ENCODE data around the gene NHERF1. TPM values are rescaled to one million over a fixed set of nuclear protein-coding genes. Genes with fewer than 3 reads are reported as not detected.

The NHERF1 gene
- total and polyA plus RNA-seq, 7 experiments from 2014 or later, result 93.1 to 393 (median 165) TPM

GRCh38 chr17:74742153-74742515 lies 6.3 kb upstream of the NHERF1 start:
- Mint-ChIP-seq H3K4me3 (peak overlapping the region; percentile 64 to 90 (median 84)), H3K27me3 (no peaks in the 10 kb centered on the region), H3K36me3 (peaks cover 0 to 35% (median 0%) of the 10 kb centered on the region in 5 donors), H3K9me3 (peaks cover 0 to 2% (median 0%) of the 10 kb centered on the region in 11 donors), H3K27ac (peak overlapping the region; percentile 88 to 99 (median 95)), H3K4me1 (peaks cover 71 to 93% (median 82%) of the 10 kb centered on the region in 7 donors)
- H3K4me1 ChIP-seq (ENCODE audit: control insufficient read depth in 2 of 2, insufficient read depth in 2 of 2, low read length in 2 of 2), result peaks cover 80 to 83% of the 10 kb centered on the region in 2 donors
- DNase-seq (peak in 5 of 9 donors; percentile 42 to 65 (median 45)), ATAC-seq (peak; percentile 17)
- CTCF ChIA-PET, result interaction anchor here (0.6 to 2.5 kb wide), 10 partner anchors 11 to 585 kb away, joined by 3 to 26 read pairs (median 6); no protein-coding TSS in a partner anchor
- intact Hi-C loops (cut with micrococcal nuclease), result loop anchor here in 1 of 2 donors (5.0 to 10.0 kb wide), 2 partner anchors 215 to 443 kb away; partner anchors contain the start of gene SUMO2
- no peaks in the 10 kb centered on the region for H3K36me3 ChIP-seq (ENCODE audit: control insufficient read depth in 2 of 3, insufficient read depth in 3 of 3, low read length in 3 of 3)
- H3K27me3 ChIP-seq (ENCODE audit: control insufficient read depth in 2 of 2, insufficient read depth in 2 of 2, low read length in 2 of 2), result no peaks in the 10 kb centered on the region
- POLR2A ChIA-PET, result interaction anchor here (0.7 to 3.2 kb wide), 8 partner anchors 9 to 158 kb away, joined by 3 to 27 read pairs (median 8); partner anchors contain the start of gene NAT9
- no peaks in the 10 kb centered on the region for H3K9me3 ChIP-seq (ENCODE audit: control insufficient read depth in 2 of 3, low read length in 3 of 3)
- H3K27ac ChIP-seq (ENCODE audit: low read depth, low read length), result peak overlapping the region; percentile 63
- peak overlapping the region; percentile 10 for H3K4me3 ChIP-seq (ENCODE audit: low read length)

GRCh38 chr17:74742978-74743545 lies 5.4 kb upstream of the NHERF1 start:
- Histone ChIP-seq H3K4me1 (ENCODE audit: control insufficient read depth in 2 of 2, insufficient read depth in 2 of 2, low read length in 2 of 2) (peaks cover 85 to 88% of the 10 kb centered on the region in 2 donors), H3K9me3 (ENCODE audit: control insufficient read depth in 2 of 3, low read length in 3 of 3) (no peaks in the 10 kb centered on the region), H3K27ac (ENCODE audit: low read depth, low read length) (peak overlapping the region; percentile 60), H3K27me3 (ENCODE audit: control insufficient read depth in 2 of 2, insufficient read depth in 2 of 2, low read length in 2 of 2) (no peaks in the 10 kb centered on the region), H3K36me3 (ENCODE audit: control insufficient read depth in 2 of 3, insufficient read depth in 3 of 3, low read length in 3 of 3) (no peaks in the 10 kb centered on the region), H3K4me3 (ENCODE audit: low read length) (peak overlapping the region; percentile 19)
- H3K27ac Mint-ChIP-seq, result peak overlapping the region; percentile 88 to 99 (median 95)
- peak overlapping the region; percentile 69 to 90 (median 82) for H3K4me3 Mint-ChIP-seq
- intact Hi-C loops (cut with micrococcal nuclease), result loop anchor here in 1 of 2 donors (5.0 to 10.0 kb wide), 2 partner anchors 214 to 442 kb away; partner anchors contain the start of gene SUMO2
- ChIA-PET POLR2A (interaction anchor here (0.7 to 3.2 kb wide), 7 partner anchors 8 to 157 kb away, joined by 3 to 27 read pairs (median 8); no protein-coding TSS in a partner anchor), CTCF (interaction anchor here (1.0 to 2.5 kb wide), 7 partner anchors 10 to 121 kb away, joined by 3 to 26 read pairs (median 8); no protein-coding TSS in a partner anchor)
- H3K27me3 Mint-ChIP-seq, result no peaks in the 10 kb centered on the region
- no peak for DNase-seq
- peaks cover 68 to 93% (median 85%) of the 10 kb centered on the region in 7 donors for H3K4me1 Mint-ChIP-seq
- peaks cover 0 to 3% (median 0%) of the 10 kb centered on the region in 11 donors for H3K9me3 Mint-ChIP-seq
- H3K36me3 Mint-ChIP-seq, result peaks cover 0 to 35% (median 0%) of the 10 kb centered on the region in 5 donors
- ATAC-seq, result no peak

- Histone ChIP-seq H3K4me1 (ENCODE audit: control insufficient read depth in 2 of 2, insufficient read depth in 2 of 2, low read length in 2 of 2) (peaks cover 79 to 83% of the 10 kb centered on the region in 2 donors), H3K27me3 (ENCODE audit: control insufficient read depth in 2 of 2, insufficient read depth in 2 of 2, low read length in 2 of 2) (no peaks in the 10 kb centered on the region), H3K36me3 (ENCODE audit: control insufficient read depth in 2 of 3, insufficient read depth in 3 of 3, low read length in 3 of 3) (peaks cover 0 to 4% (median 0%) of the 10 kb centered on the region in 3 experiments), H3K4me3 (ENCODE audit: low read length) (peak overlapping the region; percentile 19), H3K27ac (ENCODE audit: low read depth, low read length) (peak overlapping the region; percentile 60), H3K9me3 (ENCODE audit: control insufficient read depth in 2 of 3, low read length in 3 of 3) (no peaks in the 10 kb centered on the region)
- DNase-seq (no peak), ATAC-seq (no peak)
- CTCF ChIA-PET, result interaction anchor here (1.0 to 4.7 kb wide), 7 partner anchors 14 to 118 kb away, joined by 3 to 56 read pairs (median 20); partner anchors contain the start of gene NAT9
- Mint-ChIP-seq H3K4me1 (peaks cover 61 to 86% (median 78%) of the 10 kb centered on the region in 7 donors), H3K4me3 (peak overlapping the region; percentile 52 to 90 (median 80)), H3K9me3 (peaks cover 0 to 3% (median 0%) of the 10 kb centered on the region in 11 donors), H3K27ac (peak overlapping the region; percentile 46 to 99 (median 94)), H3K27me3 (no peaks in the 10 kb centered on the region), H3K36me3 (peaks cover 0 to 34% (median 0%) of the 10 kb centered on the region in 5 donors)
- POLR2A ChIA-PET, result interaction anchor here (4.6 to 20.3 kb wide), 2 partner anchors 15 to 31 kb away, joined by 34 to 372 read pairs; partner anchors contain the start of gene NAT9
- intact Hi-C loops (cut with micrococcal nuclease), result loop anchor here (1.0 to 10.0 kb wide), 8 partner anchors 15 to 441 kb away; partner anchors contain the start of gene SUMO2 (in 1 of the 2)
These were observed 4.7 kb upstream of the NHERF1 start for GRCh38 chr17:74743755-74744154.

GRCh38 chr17:74744349-74744713 lies 4.1 kb upstream of the NHERF1 start:
- Histone ChIP-seq H3K9me3 (ENCODE audit: control insufficient read depth in 2 of 3, low read length in 3 of 3) (no peaks in the 10 kb centered on the region), H3K36me3 (ENCODE audit: control insufficient read depth in 2 of 3, insufficient read depth in 3 of 3, low read length in 3 of 3) (peaks cover 0 to 9% (median 0%) of the 10 kb centered on the region in 3 experiments), H3K27ac (ENCODE audit: low read depth, low read length) (peak overlapping the region; percentile 60), H3K27me3 (ENCODE audit: control insufficient read depth in 2 of 2, insufficient read depth in 2 of 2, low read length in 2 of 2) (no peaks in the 10 kb centered on the region), H3K4me3 (ENCODE audit: low read length) (no peak overlapping the region), H3K4me1 (ENCODE audit: control insufficient read depth in 2 of 2, insufficient read depth in 2 of 2, low read length in 2 of 2) (peaks cover 73 to 78% of the 10 kb centered on the region in 2 donors)
- H3K4me1 Mint-ChIP-seq, result peaks cover 55 to 80% (median 72%) of the 10 kb centered on the region in 7 donors
- no peak for ATAC-seq
- ChIA-PET POLR2A (interaction anchor here (1.8 to 20.3 kb wide), 3 partner anchors 9 to 31 kb away, joined by 7 to 372 read pairs (median 34); partner anchors contain the start of gene NAT9), CTCF (interaction anchor here (1.0 to 4.7 kb wide), 10 partner anchors 14 to 118 kb away, joined by 3 to 56 read pairs (median 15); partner anchors contain the start of genes GRIN2C and NAT9)
- no peak for DNase-seq
- peak overlapping the region in 7 of 10 donors; percentile 62 to 90 (median 77) for H3K4me3 Mint-ChIP-seq
- H3K27me3 Mint-ChIP-seq, result no peaks in the 10 kb centered on the region
- intact Hi-C loops (cut with micrococcal nuclease), result loop anchor here (1.0 to 10.0 kb wide), 8 partner anchors 14 to 440 kb away; partner anchors contain the start of gene SUMO2 (in 1 of the 2)
- peaks cover 0 to 3% (median 0%) of the 10 kb centered on the region in 11 donors for H3K9me3 Mint-ChIP-seq
- peak overlapping the region; percentile 84 to 99 (median 94) for H3K27ac Mint-ChIP-seq
- H3K36me3 Mint-ChIP-seq, result peaks cover 0 to 31% (median 0%) of the 10 kb centered on the region in 5 donors

- POLR2A ChIA-PET, result interaction anchor here (0.6 to 20.3 kb wide), 9 partner anchors 8 to 88 kb away, joined by 3 to 372 read pairs (median 7); partner anchors contain the start of genes NAT9 and RAB37
- H3K4me3 ChIP-seq (ENCODE audit: low read length), result no peak overlapping the region
These were observed 3.5 kb upstream of the NHERF1 start for GRCh38 chr17:74744714-74745547.

More at GRCh38 chr17:74744714-74745547, 3.5 kb upstream of the NHERF1 start:
- Mint-ChIP-seq H3K36me3 (peaks cover 0 to 36% (median 0%) of the 10 kb centered on the region in 5 donors), H3K4me3 (peak overlapping the region; percentile 53 to 90 (median 72)), H3K4me1 (peaks cover 56 to 74% (median 66%) of the 10 kb centered on the region in 7 donors), H3K9me3 (peaks cover 0 to 3% (median 0%) of the 10 kb centered on the region in 11 donors), H3K27ac (peak overlapping the region; percentile 84 to 99 (median 90)), H3K27me3 (no peaks in the 10 kb centered on the region)
- peaks cover 0 to 15% (median 0%) of the 10 kb centered on the region in 3 experiments for H3K36me3 ChIP-seq (ENCODE audit: control insufficient read depth in 2 of 3, insufficient read depth in 3 of 3, low read length in 3 of 3)
- peak; percentile 45 for ATAC-seq
- no peaks in the 10 kb centered on the region for H3K27me3 ChIP-seq (ENCODE audit: control insufficient read depth in 2 of 2, insufficient read depth in 2 of 2, low read length in 2 of 2)
- CTCF ChIA-PET, result interaction anchor here (0.6 to 4.7 kb wide), 19 partner anchors 8 to 1153 kb away, joined by 3 to 56 read pairs (median 7); partner anchors contain the start of genes GRIN2C, NAT9 and RAB37
- H3K9me3 ChIP-seq (ENCODE audit: control insufficient read depth in 2 of 3, low read length in 3 of 3), result no peaks in the 10 kb centered on the region
- H3K27ac ChIP-seq (ENCODE audit: low read depth, low read length), result peak overlapping the region; percentile 16
- peak; percentile 61 to 92 (median 72) for DNase-seq
- peaks cover 68 to 72% of the 10 kb centered on the region in 2 donors for H3K4me1 ChIP-seq (ENCODE audit: control insufficient read depth in 2 of 2, insufficient read depth in 2 of 2, low read length in 2 of 2)
- intact Hi-C loops (cut with micrococcal nuclease), result loop anchor here (1.0 to 10.0 kb wide), 9 partner anchors 14 to 1513 kb away; partner anchors contain the start of gene SUMO2 (in 1 of the 2)

All from naive thymus-derived CD4-positive, alpha-beta T cell (primary cell).